GM23248 (cell line): ENCODE data around the gene TRIM17.

ENCODE experiments used
- EZH2 ChIP-seq: fragments of 200-600 bp; sonication (generic); IDR thresholded peaks from 2 replicates; pipeline ENCODE4 v1.6.1; 2018; ENCODE audit warnings: antibody characterized with exemption, mild to moderate bottlenecking; ENCODE audit not compliant: insufficient read depth, poor library complexity, severe bottlenecking
- EZH2phosphoT487 ChIP-seq: fragments of 200-600 bp; sonication (generic); IDR thresholded peaks from 2 replicates; pipeline ENCODE4 v1.6.1; 2018; ENCODE audit warnings: antibody characterized with exemption, moderate library complexity, mild to moderate bottlenecking, low read depth; ENCODE audit not compliant: insufficient read depth

GRCh38 chr1:228428412-228428811, 11.8 kb upstream of the TRIM17 start:
- TF ChIP-seq EZH2: no peak
- no peak for TF ChIP-seq EZH2phosphoT487
